Kidney (tissue), 14 donors: ENCODE results near the gene CASTOR1. TPM values are rescaled to one million over a fixed set of nuclear protein-coding genes. Genes with fewer than 3 reads are reported as not detected.

Experiments used
- DNase-seq, 5 donors: peaks; one replicate each; pipeline ENCODE4 v3.0.0-alpha.2; 2013 to 2020
- FAIRE-seq: peaks from 2 replicates; lab custom pipeline; 2012; peaks lifted over from hg19 to GRCh38; lab: Jason Lieb, UNC
- H3K27ac ChIP-seq, 2 donors: one replicate each; pipeline ENCODE4 v1.7.0; 2013; ENCODE audit warnings: low read depth in 2 of 2, low read length in 2 of 2, inconsistent platforms in 1 of 2
- H3K27me3 ChIP-seq: one replicate; pipeline ENCODE4 v1.7.1; 2013; ENCODE audit warnings: low read length, inconsistent platforms; ENCODE audit not compliant: control insufficient read depth, insufficient read depth
- H3K36me3 ChIP-seq, 3 donors: one replicate each; pipeline versions ENCODE4 v1.7.0 to v1.7.1; 2013; ENCODE audit warnings: low read length in 3 of 3, control low read depth in 1 of 3, inconsistent platforms in 1 of 3; ENCODE audit not compliant: insufficient read depth in 3 of 3, control insufficient read depth in 2 of 3
- H3K4me1 ChIP-seq, 3 donors: one replicate each; pipeline versions ENCODE4 v1.7.0 to v1.7.1; 2013; ENCODE audit warnings: low read length in 3 of 3, inconsistent platforms in 1 of 3, low read depth in 1 of 3; ENCODE audit not compliant: control insufficient read depth in 2 of 3, insufficient read depth in 2 of 3
- H3K4me3 ChIP-seq, 3 donors: one replicate each; pipeline versions ENCODE4 v1.7.0 to v1.8.1; 2013; ENCODE audit warnings: low read length in 3 of 3, control low read depth in 1 of 3, inconsistent platforms in 1 of 3
- H3K9ac ChIP-seq, 3 donors: one replicate each; pipeline versions ENCODE4 v1.7.0 to v1.7.1; 2013; ENCODE audit warnings: low read length in 3 of 3, control low read depth in 1 of 3, inconsistent platforms in 1 of 3
- H3K9me3 ChIP-seq, 3 donors: one replicate each; pipeline versions ENCODE4 v1.7.0 to v1.7.1; 2013; ENCODE audit warnings: low read length in 3 of 3, control low read depth in 1 of 3, inconsistent platforms in 1 of 3; ENCODE audit not compliant: control insufficient read depth in 2 of 3, insufficient read depth in 1 of 3
- intact Hi-C: fragments of 100-400 bp; cut with DNase I; formaldehyde crosslinking; loops from one replicate; pipeline ENCODE4 v1.11.1; 2022
- polyA plus RNA-seq: library from polyadenylated mRNA; stranded (reverse); fragments of 350-450 nt; fragmentation: Illumina TruSeq; extraction: RNeasy Lipid Tissue Mini Kit (QIAGEN cat#74804); gene quantifications from one replicate; pipeline ENCODE4 v1.2.3, GENCODE V29; 2014; ENCODE audit warnings: low read depth, low replicate concordance; ENCODE audit not compliant: insufficient read depth
- total RNA-seq: library from RNA; stranded (reverse); fragmentation: NEBNext Ultra II Directional; extraction: Animal tissue kit (Norgen Biotek cat#: 25700); gene quantifications from one replicate; pipeline ENCODE4 v1.2.1, GENCODE V29; 2021
- TF ChIP-seq, protein P1 (sequence below): IDR thresholded peaks from 3 replicates; pipeline ENCODE4 v1.5.1; 2012; ENCODE audit warnings: mild to moderate bottlenecking, moderate library complexity, borderline replicate concordance; ENCODE audit not compliant: insufficient read depth; ENCODE audit errors: extremely low read depth
- donor health status: control.
- donor health status: control.
- donor health status: control.
- donor health status: control.
- donor health status: control.
- donor health status: DM: yes; HTN: yes; CAD: no.
- donor health status: Normal renal cell carcinoma (clear cell type).

The CASTOR1 gene
- total and polyA plus RNA-seq, 2 donors from 2014 or later = 16.5 to 71.7 TPM

DNA sequence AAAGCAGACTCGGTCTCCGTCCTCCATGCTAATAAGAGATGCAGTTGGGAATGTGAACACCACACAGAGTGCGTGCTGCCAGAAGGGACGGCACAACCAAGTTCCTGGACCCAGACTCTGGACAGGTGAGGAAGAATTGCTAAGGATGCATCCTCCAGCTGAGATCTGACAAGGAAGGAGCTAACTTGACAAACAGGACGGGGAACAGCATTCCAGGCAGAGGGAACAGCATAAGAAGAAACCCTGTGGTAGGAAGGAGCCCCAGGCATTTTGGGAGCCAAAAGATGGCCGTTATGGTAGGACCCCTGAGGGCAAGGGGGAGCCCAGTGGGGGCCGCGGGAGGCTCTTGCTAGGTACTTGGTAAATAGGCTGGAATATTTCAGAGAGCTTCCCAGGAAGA, 28.6 kb downstream of the CASTOR1 start:
- DNase-seq = no peak
- TF ChIP-seq, protein P1, sequence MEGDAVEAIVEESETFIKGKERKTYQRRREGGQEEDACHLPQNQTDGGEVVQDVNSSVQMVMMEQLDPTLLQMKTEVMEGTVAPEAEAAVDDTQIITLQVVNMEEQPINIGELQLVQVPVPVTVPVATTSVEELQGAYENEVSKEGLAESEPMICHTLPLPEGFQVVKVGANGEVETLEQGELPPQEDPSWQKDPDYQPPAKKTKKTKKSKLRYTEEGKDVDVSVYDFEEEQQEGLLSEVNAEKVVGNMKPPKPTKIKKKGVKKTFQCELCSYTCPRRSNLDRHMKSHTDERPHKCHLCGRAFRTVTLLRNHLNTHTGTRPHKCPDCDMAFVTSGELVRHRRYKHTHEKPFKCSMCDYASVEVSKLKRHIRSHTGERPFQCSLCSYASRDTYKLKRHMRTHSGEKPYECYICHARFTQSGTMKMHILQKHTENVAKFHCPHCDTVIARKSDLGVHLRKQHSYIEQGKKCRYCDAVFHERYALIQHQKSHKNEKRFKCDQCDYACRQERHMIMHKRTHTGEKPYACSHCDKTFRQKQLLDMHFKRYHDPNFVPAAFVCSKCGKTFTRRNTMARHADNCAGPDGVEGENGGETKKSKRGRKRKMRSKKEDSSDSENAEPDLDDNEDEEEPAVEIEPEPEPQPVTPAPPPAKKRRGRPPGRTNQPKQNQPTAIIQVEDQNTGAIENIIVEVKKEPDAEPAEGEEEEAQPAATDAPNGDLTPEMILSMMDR = no peak
- no peak overlapping the region for H3K27ac ChIP-seq

DNA sequence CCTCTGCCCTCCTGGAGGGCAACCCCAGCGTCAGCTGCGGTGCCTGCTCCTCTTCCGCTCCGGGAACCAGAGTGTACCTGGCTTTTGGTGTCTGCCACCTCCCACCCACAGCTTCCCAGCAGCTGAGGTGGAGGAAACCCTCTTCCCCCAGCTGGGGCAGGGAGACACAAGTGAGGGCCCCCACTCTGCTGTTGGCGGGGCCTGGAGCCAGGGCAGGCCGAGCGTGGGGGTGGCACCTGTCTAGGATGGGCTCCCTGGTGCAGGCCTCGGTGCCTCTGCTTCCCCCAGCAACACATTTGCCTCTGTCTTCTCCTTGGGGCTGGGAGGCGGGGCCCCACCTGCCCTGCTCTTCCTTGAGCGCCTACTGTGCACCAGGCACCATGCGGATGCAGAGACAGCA, 29.0 kb downstream of the CASTOR1 start:
- TF ChIP-seq, protein P1 = no peak
- no peaks in the 10 kb centered on the region for H3K9me3 ChIP-seq
- no peak overlapping the region for H3K9ac ChIP-seq
- H3K4me1 ChIP-seq = peaks cover 0 to 6% (median 4%) of the 10 kb centered on the region in 3 donors
- H3K4me3 ChIP-seq = no peak overlapping the region
- H3K27me3 ChIP-seq = no peaks in the 10 kb centered on the region
- DNase-seq (no peak), FAIRE-seq (no peak)
- no peaks in the 10 kb centered on the region for H3K36me3 ChIP-seq
- intact Hi-C loops = no loop called here
- H3K27ac ChIP-seq = no peak overlapping the region

More for the DNA sequence above, 28.6 kb downstream of the CASTOR1 start:
- Histone ChIP-seq H3K27me3 (no peaks in the 10 kb centered on the region), H3K4me1 (peaks cover 0 to 5% (median 4%) of the 10 kb centered on the region in 3 donors), H3K9ac (no peak overlapping the region), H3K36me3 (no peaks in the 10 kb centered on the region), H3K9me3 (no peaks in the 10 kb centered on the region), H3K4me3 (no peak overlapping the region)
- no peak for FAIRE-seq
- intact Hi-C loops = no loop called here

DNA sequence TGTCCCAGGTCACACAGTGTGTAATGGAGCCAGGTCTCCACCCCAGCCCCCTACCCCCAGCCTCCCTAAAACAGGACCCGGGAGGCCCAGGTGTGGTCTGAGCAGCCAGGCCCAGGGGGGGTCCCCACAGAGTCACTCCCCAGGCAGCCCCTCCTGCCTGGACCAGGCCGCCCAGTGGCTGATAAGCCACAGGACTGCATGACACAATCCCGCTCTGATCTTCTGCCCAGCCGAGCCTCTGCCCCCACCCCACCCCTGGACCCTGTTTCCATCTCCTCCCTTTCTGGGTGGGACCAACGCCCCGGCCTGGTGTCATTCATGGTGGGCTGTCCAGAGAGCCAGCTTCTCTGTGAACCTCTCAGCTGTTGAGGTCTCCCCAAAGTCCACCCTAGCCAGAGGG, 35.0 kb downstream of the CASTOR1 start:
- TF ChIP-seq, protein P1 = no peak
- intact Hi-C loops = no loop called here
- Histone ChIP-seq H3K9me3 (no peaks in the 10 kb centered on the region), H3K4me1 (peaks cover 6 to 16% (median 12%) of the 10 kb centered on the region in 3 donors), H3K27ac (no peak overlapping the region), H3K36me3 (no peaks in the 10 kb centered on the region), H3K4me3 (no peak overlapping the region), H3K9ac (no peak overlapping the region), H3K27me3 (no peaks in the 10 kb centered on the region)
- FAIRE-seq (no peak), DNase-seq (no peak)
